CD14-positive monocyte (primary cell): ENCODE results near the gene SVIL. TPM values are rescaled to one million over a fixed set of nuclear protein-coding genes. Genes with fewer than 3 reads are reported as not detected.
"Not testable (repeated sequence)": the region's sequence is repeated elsewhere in the genome, so short reads cannot be mapped to it uniquely, and the experiment has no call there.

Source experiments
- DNase-seq, 3 donors: peaks; one replicate each; pipeline ENCODE4 v3.0.0-alpha.2; 2011 to 2022
- H2AFZ ChIP-seq: 2 replicates; pipeline ENCODE4 v1.6.0; 2012; ENCODE audit warnings: mild to moderate bottlenecking, low read depth, low read length, inconsistent platforms; ENCODE audit not compliant: insufficient read depth, poor library complexity, severe bottlenecking
- H3K27ac ChIP-seq, 2 donors: 1 replicate in 1 of 2; 2 replicates in 1 of 2; pipeline ENCODE4 v1.5.1; 2012 to 2013; ENCODE audit warnings: low read length in 2 of 2, control low read depth in 1 of 2, inconsistent platforms in 1 of 2, low read depth in 1 of 2, mild to moderate bottlenecking in 1 of 2
- H3K27me3 ChIP-seq, 2 donors: one replicate each; pipeline versions ENCODE4 v1.6.0 to v1.6.1; 2011 to 2013; ENCODE audit warnings: low read length in 2 of 2; ENCODE audit not compliant: control insufficient read depth in 2 of 2, insufficient read depth in 2 of 2
- H3K36me3 ChIP-seq, 2 donors: replicated peaks in 1 of 2; 1 replicate in 1 of 2; 2 replicates in 1 of 2; pipeline versions ENCODE4 v1.5.1 to v1.6.1; 2012 to 2013; ENCODE audit warnings: low read length in 2 of 2, control low read depth in 1 of 2, inconsistent platforms in 1 of 2, mild to moderate bottlenecking in 1 of 2; ENCODE audit not compliant: insufficient read depth in 2 of 2, control insufficient read depth in 1 of 2
- H3K4me1 ChIP-seq, 2 donors: 1 replicate in 1 of 2; 2 replicates in 1 of 2; pipeline versions ENCODE4 v1.5.1 to v1.6.1; 2012 to 2013; ENCODE audit warnings: low read length in 2 of 2, control low read depth in 1 of 2, inconsistent platforms in 1 of 2, mild to moderate bottlenecking in 1 of 2, moderate library complexity in 1 of 2; ENCODE audit not compliant: insufficient read depth in 2 of 2, control insufficient read depth in 1 of 2
- H3K4me2 ChIP-seq: replicated peaks from 2 replicates; pipeline ENCODE3; 2012; ENCODE audit warnings: low read length, moderate library complexity, mild to moderate bottlenecking; ENCODE audit not compliant: poor library complexity, severe bottlenecking; ENCODE audit errors: extremely low read depth
- H3K4me3 ChIP-seq, 3 experiments: fragments of 200-600 bp in 1 of 3; sonication (generic) in 1 of 3; replicated peaks in 1 of 3; 1 replicate in 2 of 3; 2 replicates in 1 of 3; pipeline ENCODE4 v1.5.1; 2011 to 2013; ENCODE audit warnings: low read length in 3 of 3, mild to moderate bottlenecking in 3 of 3, control low read depth in 2 of 3, low read depth in 2 of 3, inconsistent platforms in 1 of 3, moderate library complexity in 1 of 3
- H3K79me2 ChIP-seq: 2 replicates; pipeline ENCODE4 v1.6.0; 2012; ENCODE audit warnings: mild to moderate bottlenecking, control low read depth, inconsistent platforms, low read length, moderate library complexity; ENCODE audit not compliant: insufficient read depth
- H3K9ac ChIP-seq: 2 replicates; pipeline ENCODE4 v1.6.0; 2017; ENCODE audit warnings: low read length, mild to moderate bottlenecking; ENCODE audit not compliant: insufficient read depth, poor library complexity, severe bottlenecking
- H3K9me3 ChIP-seq, 2 donors: replicated peaks in 1 of 2; 1 replicate in 1 of 2; 2 replicates in 1 of 2; pipeline versions ENCODE4 v1.5.1 to v1.6.1; 2012 to 2013; ENCODE audit warnings: low read length in 2 of 2, control low read depth in 1 of 2; ENCODE audit not compliant: control insufficient read depth in 1 of 2, insufficient read depth in 1 of 2
- H4K20me1 ChIP-seq: 2 replicates; pipeline ENCODE4 v1.6.0; 2012; ENCODE audit warnings: mild to moderate bottlenecking, low read length, control low read depth, moderate library complexity; ENCODE audit not compliant: insufficient read depth
- H3K27ac Mint-ChIP-seq, 7 donors: one replicate each; pipeline ENCODE4 v1.8.0; 2020; ENCODE audit warnings: mild to moderate bottlenecking in 7 of 7, mixed read lengths in 7 of 7, moderate library complexity in 6 of 7, inconsistent platforms in 2 of 7
- H3K27me3 Mint-ChIP-seq, 3 donors: one replicate each; pipeline ENCODE4 v1.8.0; 2021 to 2022; ENCODE audit warnings: low read depth in 3 of 3, mild to moderate bottlenecking in 3 of 3, mixed read lengths in 3 of 3, moderate library complexity in 3 of 3, inconsistent platforms in 1 of 3
- H3K36me3 Mint-ChIP-seq, 2 donors: one replicate each; pipeline ENCODE4 v1.8.0; 2020; ENCODE audit warnings: mixed read lengths in 2 of 2, inconsistent platforms in 1 of 2, mild to moderate bottlenecking in 1 of 2
- H3K4me1 Mint-ChIP-seq: one replicate; pipeline ENCODE4 v1.8.0; 2020; ENCODE audit warnings: mild to moderate bottlenecking, mixed read lengths
- H3K4me3 Mint-ChIP-seq, 2 donors: one replicate each; pipeline ENCODE4 v1.8.0; 2020; ENCODE audit warnings: mild to moderate bottlenecking in 2 of 2, mixed read lengths in 2 of 2, moderate library complexity in 1 of 2
- H3K9me3 Mint-ChIP-seq, 7 donors: one replicate each; pipeline ENCODE4 v1.8.0; 2020 to 2022; ENCODE audit warnings: mixed read lengths in 7 of 7, mild to moderate bottlenecking in 6 of 7, moderate library complexity in 6 of 7, inconsistent platforms in 2 of 7
- WGBS: methylation state at CpG from one replicate; pipeline ENCODE4 v1.1.5; 2013; ENCODE audit warnings: missing lambda C conversion rate; ENCODE audit not compliant: insufficient coverage; 5-methylcytosine and 5-hydroxymethylcytosine counted together
- intact Hi-C, 2 donors: fragments of 100-400 bp; cut with micrococcal nuclease; formaldehyde crosslinking; loops; one replicate each; pipeline versions ENCODE4 v1.15.0 to v1.15.1; 2023
- polyA plus RNA-seq, 3 donors: library from polyadenylated mRNA; depleted of rRNA in 1 of 3; unstranded in 2 of 3; stranded (reverse) in 1 of 3; fragments of 300-500 nt in 2 of 3; fragments of >200 nt in 1 of 3; fragmentation: Illumina TruSeq in 2 of 3; gene quantifications; 1 replicate in 2 of 3; 2 replicates in 1 of 3; pipeline ENCODE4 v1.2.3, GENCODE V29; 2012 to 2021
- TF ChIP-seq, protein P1 (sequence below): fragments of 200-600 bp; IDR thresholded peaks from one replicate; pipeline ENCODE4 v1.8.0; 2022; ENCODE audit warnings: antibody characterized with exemption, mild to moderate bottlenecking

The SVIL gene
- polyA plus RNA-seq, 3 donors: 2.1 to 14.3 (median 5.8) TPM

DNA sequence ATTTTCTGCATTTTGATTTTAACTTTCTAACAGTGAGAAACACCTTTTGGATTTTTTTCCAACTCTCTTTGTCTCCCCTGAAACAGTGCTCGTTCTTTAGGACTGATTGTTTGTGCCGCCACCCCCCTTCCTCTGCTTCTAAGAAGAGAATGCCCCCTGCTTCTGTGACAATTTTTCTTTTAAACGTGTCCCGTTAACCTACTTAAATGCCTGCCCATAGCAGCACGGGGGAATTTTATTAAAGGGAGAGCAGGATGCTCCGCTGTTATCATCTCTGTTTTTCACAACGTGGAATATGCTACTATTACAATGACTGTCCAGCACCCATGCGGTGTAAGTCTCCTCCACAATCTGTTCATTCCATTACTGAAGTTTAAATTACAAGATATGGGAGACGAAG lies 67.8 kb downstream of the SVIL start:
- H3K27me3 ChIP-seq: no peaks in the 10 kb centered on the region
- no peak overlapping the region for H3K4me2 ChIP-seq
- no peak overlapping the region for H3K4me3 Mint-ChIP-seq
- H4K20me1 ChIP-seq: peaks cover 12% of the 10 kb centered on the region
- H3K4me1 Mint-ChIP-seq: peaks cover 18% of the 10 kb centered on the region
- no peaks in the 10 kb centered on the region for H3K27me3 Mint-ChIP-seq
- DNase-seq: no peak
- H3K27ac Mint-ChIP-seq: no peak overlapping the region
- WGBS: 25% methylated on average over 1 of the region's 9 CpGs
- peaks cover 3 to 17% of the 10 kb centered on the region in 2 donors for H3K36me3 ChIP-seq
- no peaks in the 10 kb centered on the region for H3K79me2 ChIP-seq
- intact Hi-C loops: no loop called here
- H3K4me3 ChIP-seq: no peak overlapping the region
- H3K27ac ChIP-seq: no peak overlapping the region
- no peak overlapping the region for H3K9ac ChIP-seq
- H3K9me3 Mint-ChIP-seq: peaks cover 0 to 3% (median 0%) of the 10 kb centered on the region in 7 donors
- peaks cover 18 to 20% of the 10 kb centered on the region in 2 donors for H3K4me1 ChIP-seq
- H2AFZ ChIP-seq: no peak overlapping the region
- H3K36me3 Mint-ChIP-seq: peaks cover 31 to 48% of the 10 kb centered on the region in 2 donors
- H3K9me3 ChIP-seq: no peaks in the 10 kb centered on the region
- TF ChIP-seq, protein P1, sequence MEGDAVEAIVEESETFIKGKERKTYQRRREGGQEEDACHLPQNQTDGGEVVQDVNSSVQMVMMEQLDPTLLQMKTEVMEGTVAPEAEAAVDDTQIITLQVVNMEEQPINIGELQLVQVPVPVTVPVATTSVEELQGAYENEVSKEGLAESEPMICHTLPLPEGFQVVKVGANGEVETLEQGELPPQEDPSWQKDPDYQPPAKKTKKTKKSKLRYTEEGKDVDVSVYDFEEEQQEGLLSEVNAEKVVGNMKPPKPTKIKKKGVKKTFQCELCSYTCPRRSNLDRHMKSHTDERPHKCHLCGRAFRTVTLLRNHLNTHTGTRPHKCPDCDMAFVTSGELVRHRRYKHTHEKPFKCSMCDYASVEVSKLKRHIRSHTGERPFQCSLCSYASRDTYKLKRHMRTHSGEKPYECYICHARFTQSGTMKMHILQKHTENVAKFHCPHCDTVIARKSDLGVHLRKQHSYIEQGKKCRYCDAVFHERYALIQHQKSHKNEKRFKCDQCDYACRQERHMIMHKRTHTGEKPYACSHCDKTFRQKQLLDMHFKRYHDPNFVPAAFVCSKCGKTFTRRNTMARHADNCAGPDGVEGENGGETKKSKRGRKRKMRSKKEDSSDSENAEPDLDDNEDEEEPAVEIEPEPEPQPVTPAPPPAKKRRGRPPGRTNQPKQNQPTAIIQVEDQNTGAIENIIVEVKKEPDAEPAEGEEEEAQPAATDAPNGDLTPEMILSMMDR: no peak

DNA sequence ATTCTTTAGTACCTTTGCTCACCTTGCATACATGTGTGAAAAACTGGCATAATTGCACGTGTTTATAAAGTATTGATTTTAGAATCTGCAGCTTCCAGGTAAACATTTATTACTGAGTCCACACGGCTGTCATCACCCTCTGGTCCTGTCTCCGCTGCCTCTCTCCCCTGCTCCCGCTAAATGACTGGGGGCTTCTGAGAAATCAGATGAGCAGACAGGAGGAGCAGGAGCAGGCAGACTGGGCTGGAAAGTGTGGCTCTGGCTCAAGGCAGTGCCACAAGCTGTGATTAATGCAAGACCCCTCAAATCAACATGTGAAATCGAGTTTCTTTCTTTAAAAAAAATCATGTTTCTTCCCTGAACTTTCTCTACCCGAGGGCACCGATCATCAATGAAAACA lies 68.6 kb downstream of the SVIL start:
- H3K9me3 Mint-ChIP-seq, H3K27me3 Mint-ChIP-seq, H3K79me2 ChIP-seq, H3K4me2 ChIP-seq, H2AFZ ChIP-seq, H4K20me1 ChIP-seq, DNase-seq, H3K4me3 ChIP-seq, H3K9me3 ChIP-seq, intact Hi-C loops, H3K27ac ChIP-seq, H3K9ac ChIP-seq, H3K27me3 ChIP-seq, H3K4me3 Mint-ChIP-seq, H3K27ac Mint-ChIP-seq: not testable (repeated sequence)
- H3K4me1 ChIP-seq: peaks cover 18 to 20% of the 10 kb centered on the region in 2 donors
- peaks cover 18% of the 10 kb centered on the region for H3K4me1 Mint-ChIP-seq
- 100% methylated on average over 6 of the region's 7 CpGs for WGBS
- H3K36me3 ChIP-seq: peaks cover 3 to 25% of the 10 kb centered on the region in 2 donors
- peaks cover 39 to 56% of the 10 kb centered on the region in 2 donors for H3K36me3 Mint-ChIP-seq
